Gastrocnemius medialis (tissue), 4 donors: ENCODE results near the gene ARHGAP15. TPM values are rescaled to one million over a fixed set of nuclear protein-coding genes. Genes with fewer than 3 reads are reported as not detected.

Experiments used
- ATAC-seq, 2 donors: fragments of 150-250 bp; one replicate each; pipeline ENCODE4 v1.9.1; 2016
- DNase-seq, 2 donors: peaks; one replicate each; pipeline ENCODE4 v3.0.0-alpha.2; 2019
- H3K27ac ChIP-seq, 4 donors: fragments of 200-600 bp; sonication (generic); 1 replicate in 1 of 4; 2 replicates in 3 of 4; pipeline ENCODE4 v1.5.1; 2016 to 2018; ENCODE audit warnings: mild to moderate bottlenecking in 2 of 4, moderate library complexity in 1 of 4
- H3K27me3 ChIP-seq, 3 donors: fragments of 200-600 bp; sonication (generic) in 2 of 3; 1 replicate in 1 of 3; 2 replicates in 2 of 3; pipeline versions ENCODE4 v1.5.1 to v1.6.0; 2016 to 2019; ENCODE audit warnings: mild to moderate bottlenecking in 1 of 3, moderate library complexity in 1 of 3
- H3K36me3 ChIP-seq, 2 donors: fragments of 200-600 bp; sonication (generic) in 1 of 2; one replicate each; pipeline ENCODE4 v1.5.1; 2017 to 2018
- H3K4me1 ChIP-seq, 2 donors: fragments of 200-600 bp; sonication (generic) in 1 of 2; one replicate each; pipeline ENCODE4 v1.5.1; 2016 to 2017; ENCODE audit warnings: mild to moderate bottlenecking in 2 of 2
- H3K4me3 ChIP-seq, 4 donors: fragments of 200-600 bp; sonication (generic) in 3 of 4; 1 replicate in 1 of 4; 2 replicates in 3 of 4; pipeline ENCODE4 v1.5.1; 2016 to 2019; ENCODE audit warnings: mild to moderate bottlenecking in 2 of 4
- H3K9me3 ChIP-seq, 3 donors: fragments of 200-600 bp; sonication (generic) in 2 of 3; 1 replicate in 1 of 3; 2 replicates in 2 of 3; pipeline ENCODE4 v1.5.1; 2016 to 2019
- POLR2A ChIP-seq, 2 donors: fragments of 450-650 bp; IDR thresholded peaks; one replicate each; pipeline ENCODE4 v1.6.1; 2017; ENCODE audit warnings: antibody characterized with exemption in 2 of 2, mild to moderate bottlenecking in 2 of 2, moderate library complexity in 2 of 2
- in situ Hi-C, 4 donors: fragments of 200-750 bp; cut with MboI; loops; one replicate each; pipeline versions ENCODE4 v1.15.0 to v1.8.0; 2017; ENCODE audit warnings: low sequenced_read_pairs in 4 of 4
- intact Hi-C: fragments of 100-400 bp; cut with DNase I; formaldehyde crosslinking; loops from one replicate; pipeline ENCODE4 v1.15.1; 2023; ENCODE audit warnings: low total_unique reads
- total RNA-seq, 4 donors: library from RNA; depleted of rRNA; stranded (reverse); fragments of >200 nt; gene quantifications; one replicate each; pipeline versions ENCODE4 v1.1.0 to v1.2.3, GENCODE V29; 2016
- TF ChIP-seq, protein P1 (sequence below), 5 experiments: fragments of 450-650 bp in 3 of 5; fragments of 200-600 bp in 2 of 5; sonication (generic) in 2 of 5; IDR thresholded peaks in 4 of 5; conservative IDR thresholded peaks in 1 of 5; 1 replicate in 4 of 5; 2 replicates in 1 of 5; pipeline ENCODE4 v1.5.1; 2016 to 2019; ENCODE audit warnings: antibody characterized with exemption in 5 of 5, mild to moderate bottlenecking in 3 of 5, moderate library complexity in 3 of 5

ARHGAP15 gene
- total RNA-seq, 4 donors from 2014 or later: 1.2 to 3.2 (median 1.3) TPM; not detected in 1

DNA sequence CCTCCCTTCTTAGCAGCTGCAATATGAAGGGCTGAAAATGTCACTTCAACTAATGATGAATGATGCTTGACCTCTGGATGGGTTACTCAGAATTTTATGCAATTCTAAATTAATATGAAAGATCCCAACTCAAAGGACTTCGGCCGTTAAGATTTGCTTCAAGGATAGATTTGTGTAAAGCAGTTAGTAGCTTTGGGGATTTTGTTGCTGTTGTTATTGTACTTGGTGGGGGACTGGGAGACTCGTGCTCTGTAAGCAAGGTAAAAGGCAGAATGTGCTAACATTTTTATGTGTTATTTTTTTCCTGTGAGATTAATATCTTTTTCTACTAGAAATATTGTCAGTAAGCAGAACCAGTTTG lies 478.8 kb downstream of the ARHGAP15 start:
- no peak for ATAC-seq
- Histone ChIP-seq H3K4me1 (no peaks in the 10 kb centered on the region), H3K27me3 (no peaks in the 10 kb centered on the region), H3K36me3 (no peaks in the 10 kb centered on the region), H3K27ac (no peak overlapping the region), H3K9me3 (no peaks in the 10 kb centered on the region), H3K4me3 (no peak overlapping the region)
- no peak for DNase-seq
- intact Hi-C loops: no loop called here
- in situ Hi-C loops: no loop called here
- no peak for TF ChIP-seq POLR2A (IDR thresholded peaks at IDR 0.05)
- TF ChIP-seq, protein P1, sequence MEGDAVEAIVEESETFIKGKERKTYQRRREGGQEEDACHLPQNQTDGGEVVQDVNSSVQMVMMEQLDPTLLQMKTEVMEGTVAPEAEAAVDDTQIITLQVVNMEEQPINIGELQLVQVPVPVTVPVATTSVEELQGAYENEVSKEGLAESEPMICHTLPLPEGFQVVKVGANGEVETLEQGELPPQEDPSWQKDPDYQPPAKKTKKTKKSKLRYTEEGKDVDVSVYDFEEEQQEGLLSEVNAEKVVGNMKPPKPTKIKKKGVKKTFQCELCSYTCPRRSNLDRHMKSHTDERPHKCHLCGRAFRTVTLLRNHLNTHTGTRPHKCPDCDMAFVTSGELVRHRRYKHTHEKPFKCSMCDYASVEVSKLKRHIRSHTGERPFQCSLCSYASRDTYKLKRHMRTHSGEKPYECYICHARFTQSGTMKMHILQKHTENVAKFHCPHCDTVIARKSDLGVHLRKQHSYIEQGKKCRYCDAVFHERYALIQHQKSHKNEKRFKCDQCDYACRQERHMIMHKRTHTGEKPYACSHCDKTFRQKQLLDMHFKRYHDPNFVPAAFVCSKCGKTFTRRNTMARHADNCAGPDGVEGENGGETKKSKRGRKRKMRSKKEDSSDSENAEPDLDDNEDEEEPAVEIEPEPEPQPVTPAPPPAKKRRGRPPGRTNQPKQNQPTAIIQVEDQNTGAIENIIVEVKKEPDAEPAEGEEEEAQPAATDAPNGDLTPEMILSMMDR (IDR thresholded peaks at IDR 0.05 in 4 of 5, conservative IDR thresholded peaks at IDR 0.05 in 1 of 5): no peak

DNA sequence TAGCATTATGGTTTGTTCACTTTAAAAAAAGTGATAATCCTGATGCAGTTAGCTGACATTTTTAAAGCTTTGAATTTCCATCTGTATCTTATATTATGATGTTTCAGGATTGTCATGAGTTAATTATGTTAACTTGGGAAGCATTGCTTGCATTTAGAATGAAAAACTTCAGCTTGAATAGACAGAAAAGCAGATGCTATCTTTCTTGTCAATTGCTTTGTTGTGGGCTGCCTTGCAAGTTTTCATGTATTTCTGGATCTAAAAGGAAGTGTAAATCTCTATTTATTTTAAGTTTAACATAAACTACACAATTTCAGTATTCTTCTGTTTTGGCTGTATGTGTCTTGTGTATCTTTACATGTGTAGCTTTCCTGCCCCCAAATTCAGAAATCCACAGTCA lies 479.5 kb downstream of the ARHGAP15 start:
- no peak overlapping the region for H3K27ac ChIP-seq
- in situ Hi-C loops: no loop called here
- H3K36me3 ChIP-seq: no peaks in the 10 kb centered on the region
- intact Hi-C loops: no loop called here
- no peaks in the 10 kb centered on the region for H3K27me3 ChIP-seq
- no peak for DNase-seq
- TF ChIP-seq POLR2A (IDR thresholded peaks at IDR 0.05): no peak
- TF ChIP-seq, protein P1 (IDR thresholded peaks at IDR 0.05 in 4 of 5, conservative IDR thresholded peaks at IDR 0.05 in 1 of 5): no peak
- H3K4me3 ChIP-seq: no peak overlapping the region
- no peaks in the 10 kb centered on the region for H3K9me3 ChIP-seq
- no peak for ATAC-seq
- H3K4me1 ChIP-seq: no peaks in the 10 kb centered on the region

DNA sequence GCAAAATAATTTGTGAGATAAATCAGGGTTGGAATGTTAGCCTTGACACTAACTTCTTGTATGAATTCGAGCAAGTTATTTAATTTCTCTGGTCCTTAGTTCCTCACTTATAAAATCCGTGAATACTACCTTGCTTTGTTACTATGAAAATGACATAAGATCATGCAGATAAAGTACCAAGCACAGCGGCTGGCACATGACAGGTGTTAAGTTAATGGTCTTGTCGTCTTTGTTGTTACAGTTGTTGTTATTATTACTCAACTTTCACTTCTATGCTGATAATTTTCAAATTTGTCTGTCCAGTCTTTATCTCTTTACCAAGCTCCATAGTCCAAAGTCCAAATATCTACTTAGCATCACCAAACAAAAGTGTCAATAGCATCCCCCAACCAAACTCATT lies 482.1 kb downstream of the ARHGAP15 start:
- in situ Hi-C loops (no loop called here), intact Hi-C loops (no loop called here)
- Histone ChIP-seq H3K36me3 (no peaks in the 10 kb centered on the region), H3K4me1 (no peaks in the 10 kb centered on the region), H3K9me3 (no peaks in the 10 kb centered on the region), H3K4me3 (no peak overlapping the region), H3K27ac (no peak overlapping the region), H3K27me3 (no peaks in the 10 kb centered on the region)
- no peak for TF ChIP-seq POLR2A (IDR thresholded peaks at IDR 0.05)
- TF ChIP-seq, protein P1 (IDR thresholded peaks at IDR 0.05 in 4 of 5, conservative IDR thresholded peaks at IDR 0.05 in 1 of 5): no peak
- no peak for DNase-seq
- no peak for ATAC-seq

DNA sequence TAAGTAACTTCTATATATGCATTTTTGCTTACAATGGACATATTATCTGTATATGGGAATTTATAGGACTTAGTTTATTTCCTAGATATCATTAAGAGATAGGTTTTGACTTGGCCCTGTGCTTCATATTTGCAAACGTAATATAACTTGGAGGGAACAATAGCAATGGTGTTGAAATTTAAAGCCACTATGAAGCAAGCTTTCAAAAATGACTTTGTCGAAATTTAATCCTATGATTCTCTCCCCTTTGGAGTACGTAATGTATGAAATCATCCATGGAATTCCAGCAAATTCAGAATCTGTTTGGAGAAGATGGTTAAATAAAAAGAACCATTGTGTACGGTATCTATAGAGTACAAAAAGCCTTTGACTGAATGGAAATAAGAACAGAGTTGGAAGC lies 486.3 kb downstream of the ARHGAP15 start:
- intact Hi-C loops (no loop called here), in situ Hi-C loops (no loop called here)
- no peak overlapping the region for H3K4me3 ChIP-seq
- TF ChIP-seq, protein P1 (IDR thresholded peaks at IDR 0.05 in 4 of 5, conservative IDR thresholded peaks at IDR 0.05 in 1 of 5): no peak
- no peak for TF ChIP-seq POLR2A (IDR thresholded peaks at IDR 0.05)
- no peaks in the 10 kb centered on the region for H3K9me3 ChIP-seq
- no peaks in the 10 kb centered on the region for H3K4me1 ChIP-seq
- H3K36me3 ChIP-seq: no peaks in the 10 kb centered on the region
- H3K27me3 ChIP-seq: no peaks in the 10 kb centered on the region
- ATAC-seq: no peak
- H3K27ac ChIP-seq: no peak overlapping the region
- DNase-seq: no peak

DNA sequence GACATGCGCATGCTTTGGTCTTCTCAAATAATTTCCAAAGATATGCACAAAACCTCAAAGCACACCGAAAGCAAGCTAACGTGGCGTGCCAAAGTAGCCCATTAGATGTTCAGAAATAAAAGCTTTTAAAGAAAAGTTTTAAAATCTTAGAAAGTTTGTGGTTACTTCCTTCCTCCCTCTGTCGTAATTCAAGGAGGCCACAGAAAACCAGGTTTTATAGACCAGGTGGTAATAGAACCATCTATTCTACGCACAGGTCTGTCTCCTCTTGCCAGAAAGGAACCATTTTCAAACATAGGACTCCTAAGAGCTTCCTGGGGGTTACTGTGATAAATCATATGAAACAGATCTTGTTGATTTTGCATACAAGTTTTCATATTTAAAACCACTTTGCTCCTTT lies 487.2 kb downstream of the ARHGAP15 start:
- TF ChIP-seq, protein P1 (IDR thresholded peaks at IDR 0.05 in 4 of 5, conservative IDR thresholded peaks at IDR 0.05 in 1 of 5): no peak
- no peak for TF ChIP-seq POLR2A (IDR thresholded peaks at IDR 0.05)
- H3K36me3 ChIP-seq: no peaks in the 10 kb centered on the region
- H3K27me3 ChIP-seq: no peaks in the 10 kb centered on the region
- ATAC-seq: no peak
- H3K4me1 ChIP-seq: no peaks in the 10 kb centered on the region
- in situ Hi-C loops: no loop called here
- intact Hi-C loops: no loop called here
- no peak overlapping the region for H3K27ac ChIP-seq
- no peak for DNase-seq
- H3K4me3 ChIP-seq: no peak overlapping the region
- no peaks in the 10 kb centered on the region for H3K9me3 ChIP-seq
